K562 (cell line): ENCODE data around the gene RAD51D. TPM values are rescaled to one million over a fixed set of nuclear protein-coding genes. Genes with fewer than 3 reads are reported as not detected.

Experiments
- ARNT ChIP-seq, 2 experiments: fragments of 450-650 bp; IDR thresholded peaks; 2 replicates each; pipeline ENCODE4 v1.6.1; 2016; ENCODE audit warnings: mild to moderate bottlenecking in 1 of 2
- GATA2 ChIP-seq: sonication (generic); formaldehyde crosslinking; IDR thresholded peaks from 2 replicates; pipeline ENCODE4 v1.4.0; 2020; ENCODE audit warnings: mild to moderate bottlenecking, missing genetic modification reagents
- HMG20A ChIP-seq: fragments of 450-650 bp; formaldehyde crosslinking; conservative IDR thresholded peaks from 2 replicates; pipeline ENCODE4 v1.4.0; 2020; ENCODE audit warnings: mild to moderate bottlenecking, mixed read lengths
- KAT7 ChIP-seq: sonication (generic); formaldehyde crosslinking; IDR thresholded peaks from 2 replicates; pipeline ENCODE4 v1.8.0; 2022; ENCODE audit warnings: missing genetic modification reagents, mild to moderate bottlenecking, borderline replicate concordance
- MCM5 ChIP-seq: fragments of 450-650 bp; IDR thresholded peaks from 2 replicates; pipeline ENCODE4 v1.6.1; 2016; ENCODE audit warnings: low read depth
- NFIX ChIP-seq: fragments of 250-450 bp; sonication (Bioruptor Pico); IDR thresholded peaks from 2 replicates; pipeline ENCODE4 v1.4.0; 2020; ENCODE audit warnings: low read depth, mild to moderate bottlenecking, moderate library complexity
- SIN3B ChIP-seq: fragments of 450-650 bp; IDR thresholded peaks from 2 replicates; pipeline ENCODE4 v1.6.1; 2017; ENCODE audit warnings: low read depth, mild to moderate bottlenecking, moderate library complexity
- SOX6 ChIP-seq: fragments of 450-650 bp; IDR thresholded peaks from 2 replicates; pipeline ENCODE4 v1.6.1; 2014; ENCODE audit warnings: mild to moderate bottlenecking
- TCF7L2 ChIP-seq: fragments of 150-350 bp; IDR thresholded peaks from 2 replicates; pipeline ENCODE4 v1.6.1; 2016; ENCODE audit warnings: low read depth, mild to moderate bottlenecking, low read length, moderate library complexity
- ZNF263 ChIP-seq: sonication (generic); formaldehyde crosslinking; IDR thresholded peaks from 2 replicates; pipeline ENCODE4 v1.8.0; 2022; ENCODE audit warnings: mild to moderate bottlenecking, missing genetic modification reagents, borderline replicate concordance
- polyA plus RNA-seq, 8 experiments: library from polyadenylated mRNA; depleted of rRNA in 4 of 8; stranded (reverse) in 5 of 8; unstranded in 3 of 8; fragments of >200 nt; fragmentation: Nextera tagmentation in 2 of 8; fragmentation: Illumina TruSeq in 1 of 8; extraction: Ambion mirVana in 2 of 8; extraction: Trizol in 1 of 8; gene quantifications; 2 replicates each; pipeline versions ENCODE4 v1.2.1 to v1.2.3, GENCODE V29; 2011 to 2014; ENCODE audit warnings: inconsistent platforms in 1 of 8, missing spikeins in 1 of 8
- total RNA-seq, 7 experiments: library from RNA; depleted of rRNA in 6 of 7; stranded (reverse); fragments of >200 nt in 6 of 7; fragmentation: Illumina TruSeq in 2 of 7; extraction: Trizol in 2 of 7; gene quantifications; 2 replicates each; pipeline versions ENCODE4 v1.2.1 to v1.2.3, GENCODE V29; 2011 to 2021; ENCODE audit warnings: low replicate concordance in 1 of 7
- TF ChIP-seq, protein P1 (sequence below): fragments of 450-650 bp; formaldehyde crosslinking; IDR thresholded peaks from 2 replicates; pipeline ENCODE4 v1.4.0; 2022; ENCODE audit warnings: missing genetic modification characterization
- TF ChIP-seq, protein P2 (sequence below): sonication (generic); formaldehyde crosslinking; IDR thresholded peaks from 2 replicates; pipeline ENCODE4 v1.8.1; 2023; ENCODE audit warnings: mild to moderate bottlenecking, missing genetic modification reagents
- TF ChIP-seq, protein P3 (sequence below): fragments of 250-450 bp; sonication (Bioruptor Pico); IDR thresholded peaks from 2 replicates; pipeline ENCODE4 v1.8.0; 2022; ENCODE audit warnings: moderate library complexity, mild to moderate bottlenecking, inconsistent platforms
- TF ChIP-seq, protein P4 (sequence below): fragments of 250-450 bp; sonication (Bioruptor Pico); IDR thresholded peaks from 2 replicates; pipeline ENCODE4 v1.8.0; 2022; ENCODE audit warnings: moderate library complexity, mild to moderate bottlenecking, inconsistent platforms
- TF ChIP-seq, protein P5 (sequence below): sonication (generic); formaldehyde crosslinking; IDR thresholded peaks from 2 replicates; pipeline ENCODE4 v1.8.0; 2022; ENCODE audit warnings: missing genetic modification reagents, mild to moderate bottlenecking, borderline replicate concordance

RAD51D gene
- total and polyA plus RNA-seq, 9 of the 15 experiments (the other 6 are each of a cell fraction or from before 2014, with no cell fraction given): 2.2 to 16.9 (median 8.7) TPM

DNA sequence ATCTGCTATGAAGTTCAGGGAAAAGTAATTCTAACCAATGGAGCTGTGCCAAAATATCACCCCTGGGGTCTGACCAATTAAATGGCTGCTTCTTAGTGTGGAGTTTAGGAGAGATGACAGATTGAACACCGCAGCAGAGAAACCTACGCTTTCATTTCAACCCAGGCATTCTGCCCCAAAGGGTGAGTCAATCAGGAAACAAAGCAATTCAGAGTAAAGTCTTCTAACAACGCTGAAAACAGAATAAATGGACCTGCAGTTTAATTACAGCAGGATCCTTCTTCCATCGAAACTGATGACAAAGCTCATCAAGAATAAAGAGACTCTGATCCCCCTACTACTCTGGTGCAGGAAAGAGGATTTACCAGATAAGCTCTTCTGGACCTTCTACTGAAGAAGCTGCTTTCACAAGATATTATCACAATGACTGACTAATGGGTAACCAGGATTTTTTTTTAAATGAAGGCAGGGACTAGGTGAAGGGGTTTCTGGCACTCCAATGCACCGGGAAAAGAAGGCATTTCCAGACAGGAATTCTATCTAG is 72.8 kb downstream of the RAD51D start (continued):
- TF ChIP-seq, protein P1, sequence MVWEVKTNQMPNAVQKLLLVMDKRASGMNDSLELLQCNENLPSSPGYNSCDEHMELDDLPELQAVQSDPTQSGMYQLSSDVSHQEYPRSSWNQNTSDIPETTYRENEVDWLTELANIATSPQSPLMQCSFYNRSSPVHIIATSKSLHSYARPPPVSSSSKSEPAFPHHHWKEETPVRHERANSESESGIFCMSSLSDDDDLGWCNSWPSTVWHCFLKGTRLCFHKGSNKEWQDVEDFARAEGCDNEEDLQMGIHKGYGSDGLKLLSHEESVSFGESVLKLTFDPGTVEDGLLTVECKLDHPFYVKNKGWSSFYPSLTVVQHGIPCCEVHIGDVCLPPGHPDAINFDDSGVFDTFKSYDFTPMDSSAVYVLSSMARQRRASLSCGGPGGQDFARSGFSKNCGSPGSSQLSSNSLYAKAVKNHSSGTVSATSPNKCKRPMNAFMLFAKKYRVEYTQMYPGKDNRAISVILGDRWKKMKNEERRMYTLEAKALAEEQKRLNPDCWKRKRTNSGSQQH (CRISPR knock-in tag): no peak
- TF ChIP-seq TCF7L2 (no peak), NFIX (no peak), ARNT (IDR thresholded peaks at IDR 0.05) (peak in 1 of 2 experiments; percentile 37; a peak in 1 of 4 replicates), MCM5 (no peak), HMG20A (CRISPR knock-in tag) (no peak), ZNF263 (CRISPR knock-in tag) (no peak), SIN3B (no peak), SOX6 (0 out of 2 replicates have a peak, but pooled peaks have one; percentile 17), GATA2 (CRISPR knock-in tag) (no peak), KAT7 (no peak)
- TF ChIP-seq, protein P2, sequence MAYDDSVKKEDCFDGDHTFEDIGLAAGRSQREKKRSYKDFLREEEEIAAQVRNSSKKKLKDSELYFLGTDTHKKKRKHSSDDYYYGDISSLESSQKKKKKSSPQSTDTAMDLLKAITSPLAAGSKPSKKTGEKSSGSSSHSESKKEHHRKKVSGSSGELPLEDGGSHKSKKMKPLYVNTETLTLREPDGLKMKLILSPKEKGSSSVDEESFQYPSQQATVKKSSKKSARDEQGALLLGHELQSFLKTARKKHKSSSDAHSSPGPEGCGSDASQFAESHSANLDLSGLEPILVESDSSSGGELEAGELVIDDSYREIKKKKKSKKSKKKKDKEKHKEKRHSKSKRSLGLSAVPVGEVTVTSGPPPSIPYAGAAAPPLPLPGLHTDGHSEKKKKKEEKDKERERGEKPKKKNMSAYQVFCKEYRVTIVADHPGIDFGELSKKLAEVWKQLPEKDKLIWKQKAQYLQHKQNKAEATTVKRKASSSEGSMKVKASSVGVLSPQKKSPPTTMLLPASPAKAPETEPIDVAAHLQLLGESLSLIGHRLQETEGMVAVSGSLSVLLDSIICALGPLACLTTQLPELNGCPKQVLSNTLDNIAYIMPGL: no peak
- TF ChIP-seq, protein P3, sequence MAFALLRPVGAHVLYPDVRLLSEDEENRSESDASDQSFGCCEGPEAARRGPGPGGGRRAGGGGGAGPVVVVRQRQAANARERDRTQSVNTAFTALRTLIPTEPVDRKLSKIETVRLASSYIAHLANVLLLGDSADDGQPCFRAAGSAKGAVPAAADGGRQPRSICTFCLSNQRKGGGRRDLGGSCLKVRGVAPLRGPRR: no peak
- TF ChIP-seq, protein P4, sequence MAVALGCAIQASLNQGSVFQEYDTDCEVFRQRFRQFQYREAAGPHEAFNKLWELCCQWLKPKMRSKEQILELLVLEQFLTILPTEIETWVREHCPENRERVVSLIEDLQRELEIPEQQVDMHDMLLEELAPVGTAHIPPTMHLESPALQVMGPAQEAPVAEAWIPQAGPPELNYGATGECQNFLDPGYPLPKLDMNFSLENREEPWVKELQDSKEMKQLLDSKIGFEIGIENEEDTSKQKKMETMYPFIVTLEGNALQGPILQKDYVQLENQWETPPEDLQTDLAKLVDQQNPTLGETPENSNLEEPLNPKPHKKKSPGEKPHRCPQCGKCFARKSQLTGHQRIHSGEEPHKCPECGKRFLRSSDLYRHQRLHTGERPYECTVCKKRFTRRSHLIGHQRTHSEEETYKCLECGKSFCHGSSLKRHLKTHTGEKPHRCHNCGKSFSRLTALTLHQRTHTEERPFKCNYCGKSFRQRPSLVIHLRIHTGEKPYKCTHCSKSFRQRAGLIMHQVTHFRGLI (CRISPR knock-in tag): no peak
- TF ChIP-seq, protein P5, sequence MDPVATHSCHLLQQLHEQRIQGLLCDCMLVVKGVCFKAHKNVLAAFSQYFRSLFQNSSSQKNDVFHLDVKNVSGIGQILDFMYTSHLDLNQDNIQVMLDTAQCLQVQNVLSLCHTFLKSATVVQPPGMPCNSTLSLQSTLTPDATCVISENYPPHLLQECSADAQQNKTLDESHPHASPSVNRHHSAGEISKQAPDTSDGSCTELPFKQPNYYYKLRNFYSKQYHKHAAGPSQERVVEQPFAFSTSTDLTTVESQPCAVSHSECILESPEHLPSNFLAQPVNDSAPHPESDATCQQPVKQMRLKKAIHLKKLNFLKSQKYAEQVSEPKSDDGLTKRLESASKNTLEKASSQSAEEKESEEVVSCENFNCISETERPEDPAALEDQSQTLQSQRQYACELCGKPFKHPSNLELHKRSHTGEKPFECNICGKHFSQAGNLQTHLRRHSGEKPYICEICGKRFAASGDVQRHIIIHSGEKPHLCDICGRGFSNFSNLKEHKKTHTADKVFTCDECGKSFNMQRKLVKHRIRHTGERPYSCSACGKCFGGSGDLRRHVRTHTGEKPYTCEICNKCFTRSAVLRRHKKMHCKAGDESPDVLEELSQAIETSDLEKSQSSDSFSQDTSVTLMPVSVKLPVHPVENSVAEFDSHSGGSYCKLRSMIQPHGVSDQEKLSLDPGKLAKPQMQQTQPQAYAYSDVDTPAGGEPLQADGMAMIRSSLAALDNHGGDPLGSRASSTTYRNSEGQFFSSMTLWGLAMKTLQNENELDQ (CRISPR knock-in tag): no peak
